ENCODE measurements around the gene ANKRD36B. TPM values are rescaled to one million over a fixed set of nuclear protein-coding genes. Genes with fewer than 3 reads are reported as not detected.
"Not testable (repeated sequence)": the region's sequence is repeated elsewhere in the genome, so short reads cannot be mapped to it uniquely, and the experiment has no call there.

Gene ANKRD36B
- polyA plus RNA-seq, 2 of the 4 experiments (the other 2 are of a cell fraction), result 3.9 to 13.9 TPM

- H3K9me3 ChIP-seq; ATAC-seq; H3K27ac ChIP-seq; H3K4me3 ChIP-seq; FAIRE-seq; H3K4me2 ChIP-seq; H3K4me1 ChIP-seq; POLR2A ChIA-PET; CTCF ChIA-PET; DNase-seq (ENCODE audit: low read depth in 1 of 2, low spot score in 1 of 2): not testable (repeated sequence)
Measured at GRCh38 chr2:97548536-97548935, 41.1 kb downstream of the ANKRD36B start.

GRCh38 chr2:97546711-97547110, 43.0 kb downstream of the ANKRD36B start:
- H3K4me2 ChIP-seq, result no peak overlapping the region
- DNase-seq (ENCODE audit: low read depth in 1 of 2, low spot score in 1 of 2), result no peak
- ATAC-seq, result no peak
- no peak overlapping the region for H3K4me3 ChIP-seq
- H3K27ac ChIP-seq, result no peak overlapping the region
- no peak for FAIRE-seq
- WGBS (ENCODE audit: missing lambda C conversion rate), result 49% methylated on average over 2 of the region's 2 CpGs
- ChIA-PET POLR2A (no interaction called here), CTCF (no interaction called here)
- TF ChIP-seq POLR2A (IDR thresholded peaks at IDR 0.05; ENCODE audit: low read length) (no peak), MAFK (IDR thresholded peaks at IDR 0.05; ENCODE audit: partially characterized antibody) (no peak), USF2 (IDR thresholded peaks at IDR 0.05) (no peak), JUN (IDR thresholded peaks at IDR 0.05) (no peak), POLR2AphosphoS2 (conservative IDR thresholded peaks at IDR 0.05; ENCODE audit: low read length) (no peak), CBX2 (IDR thresholded peaks at IDR 0.05; ENCODE audit: borderline replicate concordance, low read depth) (no peak), CHD4 (IDR thresholded peaks at IDR 0.05; ENCODE audit: borderline replicate concordance) (no peak)
- TF ChIP-seq, protein P1, sequence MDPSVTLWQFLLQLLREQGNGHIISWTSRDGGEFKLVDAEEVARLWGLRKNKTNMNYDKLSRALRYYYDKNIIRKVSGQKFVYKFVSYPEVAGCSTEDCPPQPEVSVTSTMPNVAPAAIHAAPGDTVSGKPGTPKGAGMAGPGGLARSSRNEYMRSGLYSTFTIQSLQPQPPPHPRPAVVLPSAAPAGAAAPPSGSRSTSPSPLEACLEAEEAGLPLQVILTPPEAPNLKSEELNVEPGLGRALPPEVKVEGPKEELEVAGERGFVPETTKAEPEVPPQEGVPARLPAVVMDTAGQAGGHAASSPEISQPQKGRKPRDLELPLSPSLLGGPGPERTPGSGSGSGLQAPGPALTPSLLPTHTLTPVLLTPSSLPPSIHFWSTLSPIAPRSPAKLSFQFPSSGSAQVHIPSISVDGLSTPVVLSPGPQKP (IDR thresholded peaks at IDR 0.05; ENCODE audit: low read depth, low read length), result no peak
- TF ChIP-seq, protein P2, sequence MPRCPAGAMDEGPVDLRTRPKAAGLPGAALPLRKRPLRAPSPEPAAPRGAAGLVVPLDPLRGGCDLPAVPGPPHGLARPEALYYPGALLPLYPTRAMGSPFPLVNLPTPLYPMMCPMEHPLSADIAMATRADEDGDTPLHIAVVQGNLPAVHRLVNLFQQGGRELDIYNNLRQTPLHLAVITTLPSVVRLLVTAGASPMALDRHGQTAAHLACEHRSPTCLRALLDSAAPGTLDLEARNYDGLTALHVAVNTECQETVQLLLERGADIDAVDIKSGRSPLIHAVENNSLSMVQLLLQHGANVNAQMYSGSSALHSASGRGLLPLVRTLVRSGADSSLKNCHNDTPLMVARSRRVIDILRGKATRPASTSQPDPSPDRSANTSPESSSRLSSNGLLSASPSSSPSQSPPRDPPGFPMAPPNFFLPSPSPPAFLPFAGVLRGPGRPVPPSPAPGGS (IDR thresholded peaks at IDR 0.05), result no peak
- no peaks in the 10 kb centered on the region for H3K9me3 ChIP-seq
- H3K4me1 ChIP-seq, result no peaks in the 10 kb centered on the region

- H3K4me3 ChIP-seq; H3K4me2 ChIP-seq; H3K4me1 ChIP-seq; H3K9me3 ChIP-seq; POLR2A ChIA-PET; DNase-seq (ENCODE audit: low read depth in 1 of 2, low spot score in 1 of 2); ATAC-seq; H3K27ac ChIP-seq; FAIRE-seq; CTCF ChIA-PET: not testable (repeated sequence)
Measured at GRCh38 chr2:97544911-97545310, 44.8 kb downstream of the ANKRD36B start.

GRCh38 chr2:97525904-97526303, 63.8 kb downstream of the ANKRD36B start:
- H3K4me3 ChIP-seq; H3K9me3 ChIP-seq; H3K4me2 ChIP-seq; FAIRE-seq; ATAC-seq; CTCF ChIA-PET; DNase-seq (ENCODE audit: low read depth in 1 of 2, low spot score in 1 of 2); H3K27ac ChIP-seq; POLR2A ChIA-PET; H3K4me1 ChIP-seq: not testable (repeated sequence)
- no CpG with 5 or more reads among the region's 2 CpGs for WGBS (ENCODE audit: missing lambda C conversion rate)

DNA sequence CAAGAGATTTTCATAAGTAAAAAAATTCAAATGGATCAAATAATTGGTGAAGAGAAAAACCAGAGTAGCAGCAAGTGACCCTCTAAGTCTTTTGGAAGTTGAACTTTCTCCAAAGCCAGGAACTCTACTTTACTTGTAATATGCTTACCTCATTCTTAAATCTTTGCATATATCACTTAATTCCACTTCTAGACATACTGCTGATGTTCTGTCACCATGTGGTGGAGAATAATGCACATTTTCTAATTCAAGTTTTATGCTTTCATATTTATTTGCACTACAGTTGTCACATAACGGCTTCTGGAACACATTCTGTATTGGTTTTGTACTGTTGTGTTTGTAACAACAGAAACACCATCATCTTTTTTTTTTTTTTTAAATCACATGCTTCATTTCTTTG, 65.9 kb downstream of the ANKRD36B start:
- H3K27ac ChIP-seq; H3K9me3 ChIP-seq; ATAC-seq; H3K4me1 ChIP-seq; DNase-seq (ENCODE audit: low read depth in 1 of 2, low spot score in 1 of 2); H3K4me3 ChIP-seq; POLR2A ChIA-PET; CTCF ChIA-PET; H3K4me2 ChIP-seq; FAIRE-seq: not testable (repeated sequence)
- WGBS (ENCODE audit: missing lambda C conversion rate), result no CpG with 5 or more reads among the region's 1 CpG

GRCh38 chr2:97522916-97523555, 66.6 kb downstream of the ANKRD36B start:
- POLR2A ChIA-PET; H3K4me2 ChIP-seq; FAIRE-seq; ATAC-seq; H3K9me3 ChIP-seq; CTCF ChIA-PET; DNase-seq (ENCODE audit: low read depth in 1 of 2, low spot score in 1 of 2); H3K27ac ChIP-seq; H3K4me1 ChIP-seq; H3K4me3 ChIP-seq: not testable (repeated sequence)
- WGBS (ENCODE audit: missing lambda C conversion rate), result no CpG with 5 or more reads among the region's 2 CpGs

DNA sequence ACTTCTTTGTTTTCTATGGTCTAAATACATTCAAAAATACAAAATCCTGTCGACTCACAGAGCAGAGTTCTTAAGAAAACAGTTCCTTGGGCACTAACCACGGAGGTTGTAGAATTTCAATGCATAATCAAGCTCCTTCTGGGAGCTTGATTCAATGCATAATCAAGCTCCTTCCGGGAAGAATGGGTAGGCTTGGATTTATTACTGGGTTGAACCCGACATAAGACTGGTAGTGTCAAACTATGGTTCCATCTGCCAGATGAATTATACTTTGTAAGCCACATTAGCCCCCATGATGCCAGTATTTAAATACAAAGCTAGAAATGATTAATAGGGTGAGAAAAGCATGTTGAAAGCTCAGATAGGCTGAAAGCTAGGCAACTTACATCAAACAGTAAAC, 94.0 kb downstream of the ANKRD36B start:
- H3K4me2 ChIP-seq; H3K4me1 ChIP-seq; CTCF ChIA-PET; H3K9me3 ChIP-seq; ATAC-seq; H3K4me3 ChIP-seq; POLR2A ChIA-PET; DNase-seq (ENCODE audit: low read depth in 1 of 2, low spot score in 1 of 2); FAIRE-seq; H3K27ac ChIP-seq: not testable (repeated sequence)
- WGBS (ENCODE audit: missing lambda C conversion rate), result no CpG with 5 or more reads among the region's 4 CpGs

DNA sequence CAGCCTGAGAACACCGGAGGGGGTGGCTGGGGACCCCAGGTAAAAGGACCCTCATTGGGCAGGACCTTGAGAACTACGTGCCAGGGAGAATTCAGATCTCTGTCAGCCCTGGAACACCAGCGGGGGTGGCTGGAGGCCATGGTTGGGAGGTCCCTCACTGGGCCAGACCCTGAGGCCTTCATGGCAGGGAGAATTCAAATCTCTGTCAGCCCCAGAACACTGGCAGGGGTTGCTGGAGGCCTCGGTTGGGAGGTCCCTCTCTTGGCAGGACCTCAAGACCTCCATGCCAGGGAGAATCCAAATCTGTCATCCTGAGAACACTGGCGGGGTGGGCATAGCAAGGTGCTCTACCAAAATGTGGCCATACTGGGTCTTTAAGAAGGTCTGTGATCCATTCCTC, 99.5 kb downstream of the ANKRD36B start:
- H3K4me1 ChIP-seq; H3K4me2 ChIP-seq; CTCF ChIA-PET; DNase-seq (ENCODE audit: low read depth in 1 of 2, low spot score in 1 of 2); POLR2A ChIA-PET; H3K9me3 ChIP-seq; H3K27ac ChIP-seq; H3K4me3 ChIP-seq; ATAC-seq; FAIRE-seq: not testable (repeated sequence)
- 85% methylated on average over 4 of the region's 5 CpGs for WGBS (ENCODE audit: missing lambda C conversion rate)

Data from A549 (cell line).